ENCODE measurements around the gene MAP4K1. TPM values are rescaled to one million over a fixed set of nuclear protein-coding genes. Genes with fewer than 3 reads are reported as not detected.

Gene MAP4K1
- polyA plus RNA-seq, 2 of the 4 experiments (the other 2 are of a cell fraction): 1.2 to 2.6 TPM

DNA sequence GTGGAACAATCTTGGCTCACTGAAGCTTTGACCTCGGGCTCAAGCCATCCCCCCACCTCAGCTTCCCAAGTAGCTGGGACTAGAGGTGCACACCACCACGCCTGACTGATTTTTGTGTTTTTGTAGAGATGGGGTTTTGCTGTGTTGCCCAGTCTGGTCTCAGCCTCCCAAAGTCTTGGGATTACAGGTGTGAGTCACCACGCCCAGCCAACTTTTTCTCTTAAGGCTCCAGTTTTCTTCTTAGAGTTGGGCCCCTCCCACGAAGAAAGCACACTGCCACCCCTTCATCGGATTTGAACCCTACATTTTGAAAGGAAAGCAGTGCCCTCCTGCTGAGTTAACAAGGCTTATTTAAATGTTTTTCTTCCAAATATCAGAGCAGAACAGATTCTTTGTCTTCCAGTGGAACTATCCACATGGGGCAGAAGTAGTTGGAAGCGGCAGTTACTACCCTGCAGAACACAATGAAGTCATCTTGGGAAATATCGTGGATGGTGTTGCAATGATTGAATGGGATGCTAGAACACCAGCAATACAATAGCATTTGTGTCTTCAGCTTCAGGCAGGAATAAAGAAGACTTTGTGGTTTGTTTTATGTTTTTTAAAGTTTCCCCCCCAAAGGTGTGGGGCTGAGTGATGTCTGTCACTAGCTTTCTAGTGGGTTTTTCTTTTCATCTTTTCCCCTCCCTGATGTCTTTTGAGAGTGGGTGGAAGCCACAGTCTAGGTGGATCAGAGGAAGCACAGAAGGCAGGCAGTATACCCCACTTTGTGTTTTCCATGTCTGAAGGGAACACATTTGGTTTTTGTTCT, 38.6 kb upstream of the MAP4K1 start:
- CTCF ChIA-PET: interaction anchor here (0.8 to 20.1 kb wide), 10 partner anchors 8 to 211 kb away, joined by 3 to 336 read pairs (median 6); partner anchors contain the start of gene ACTN4
- peak; percentile 87 for FAIRE-seq
- 60% methylated on average over 7 of the region's 7 CpGs for WGBS (ENCODE audit: missing lambda C conversion rate)
- H3K4me3 ChIP-seq: no peak overlapping the region
- ATAC-seq: no peak
- H3K27ac ChIP-seq: peak overlapping the region; percentile 87 to 91
- no peaks in the 10 kb centered on the region for H3K9me3 ChIP-seq
- peak in 1 of 2 experiments; percentile 79 for DNase-seq (ENCODE audit: low read depth in 1 of 2, low spot score in 1 of 2)
- POLR2A ChIA-PET: interaction anchor here (1.4 to 4.6 kb wide), 4 partner anchors 8 to 193 kb away, joined by 3 to 47 read pairs (median 21); partner anchors contain the start of gene ACTN4
- peak overlapping the region; percentile 83 for H3K4me2 ChIP-seq
- H3K4me1 ChIP-seq: peaks cover 98% of the 10 kb centered on the region
- TF ChIP-seq NFE2L2 (conservative IDR thresholded peaks at IDR 0.05; ENCODE audit: low read length): no peak
- peak; percentile 34; the same call in 1 of the 2 replicates for TF ChIP-seq HOXA7 (CRISPR knock-in tag; IDR thresholded peaks at IDR 0.05)
- TF ChIP-seq HOXB13 (CRISPR knock-in tag; IDR thresholded peaks at IDR 0.05; ENCODE audit: low read depth): peak; percentile 55
- TF ChIP-seq ESRRA (IDR thresholded peaks at IDR 0.05; ENCODE audit: borderline replicate concordance, low read length): no peak
- no peak for TF ChIP-seq GATA3 (IDR thresholded peaks at IDR 0.05; ENCODE audit: borderline replicate concordance)
- no peak; a peak in 1 of 5 replicates for TF ChIP-seq EP300 (IDR thresholded peaks at IDR 0.05)
- TF ChIP-seq HDAC2 (IDR thresholded peaks at IDR 0.05): no peak
- no peak for TF ChIP-seq MAZ (IDR thresholded peaks at IDR 0.05; ENCODE audit: borderline replicate concordance, low read depth, low read length)
- TF ChIP-seq CTCF (IDR thresholded peaks at IDR 0.05): no peak
- no peak for TF ChIP-seq NPAS2 (CRISPR knock-in tag; IDR thresholded peaks at IDR 0.05; ENCODE audit: borderline replicate concordance)
- no peak for TF ChIP-seq RCOR1 (IDR thresholded peaks at IDR 0.05; ENCODE audit: low read depth, low read length)
- no peak for TF ChIP-seq ZNF302 (CRISPR knock-in tag; IDR thresholded peaks at IDR 0.05)
- TF ChIP-seq MAFK (IDR thresholded peaks at IDR 0.05; ENCODE audit: partially characterized antibody): no peak
- peak; percentile 93 to 96; a peak in 3 of 4 replicates for TF ChIP-seq CEBPB (IDR thresholded peaks at IDR 0.05)
- no peak for TF ChIP-seq FOSL2 (IDR thresholded peaks at IDR 0.05)
- TF ChIP-seq FOSL2 (CRISPR knock-in tag; IDR thresholded peaks at IDR 0.05): peak; percentile 75
- TF ChIP-seq CBX8 (IDR thresholded peaks at IDR 0.05): no peak
- no peak for TF ChIP-seq EHMT2 (IDR thresholded peaks at IDR 0.05; ENCODE audit: low read depth)
- TF ChIP-seq FOXS1 (CRISPR knock-in tag; IDR thresholded peaks at IDR 0.05): no peak
- TF ChIP-seq JUNB (IDR thresholded peaks at IDR 0.05): no peak
- no peak for TF ChIP-seq KDM1A (IDR thresholded peaks at IDR 0.05; ENCODE audit: low read depth)
- peak in 1 of 2 experiments; percentile 49; a peak in 2 of 5 replicates for TF ChIP-seq JUN (IDR thresholded peaks at IDR 0.05)
- TF ChIP-seq ELK1 (IDR thresholded peaks at IDR 0.05; ENCODE audit: low read depth, low read length): no peak
- TF ChIP-seq, protein P1, sequence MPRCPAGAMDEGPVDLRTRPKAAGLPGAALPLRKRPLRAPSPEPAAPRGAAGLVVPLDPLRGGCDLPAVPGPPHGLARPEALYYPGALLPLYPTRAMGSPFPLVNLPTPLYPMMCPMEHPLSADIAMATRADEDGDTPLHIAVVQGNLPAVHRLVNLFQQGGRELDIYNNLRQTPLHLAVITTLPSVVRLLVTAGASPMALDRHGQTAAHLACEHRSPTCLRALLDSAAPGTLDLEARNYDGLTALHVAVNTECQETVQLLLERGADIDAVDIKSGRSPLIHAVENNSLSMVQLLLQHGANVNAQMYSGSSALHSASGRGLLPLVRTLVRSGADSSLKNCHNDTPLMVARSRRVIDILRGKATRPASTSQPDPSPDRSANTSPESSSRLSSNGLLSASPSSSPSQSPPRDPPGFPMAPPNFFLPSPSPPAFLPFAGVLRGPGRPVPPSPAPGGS (IDR thresholded peaks at IDR 0.05): no peak
- no peak for TF ChIP-seq CBX2 (IDR thresholded peaks at IDR 0.05; ENCODE audit: borderline replicate concordance, low read depth)
- 0 out of 5 replicates have a peak, but pooled peaks of 1 of the 2 experiments have one; percentile 12 for TF ChIP-seq RAD21 (conservative IDR thresholded peaks at IDR 0.05 in 1 of 2, IDR thresholded peaks at IDR 0.05 in 1 of 2)
- no peak for TF ChIP-seq MYC (IDR thresholded peaks at IDR 0.05; ENCODE audit: borderline replicate concordance, low read length)
- TF ChIP-seq KDM5A (IDR thresholded peaks at IDR 0.05): no peak
- peak; percentile 13 for TF ChIP-seq ATOH8 (CRISPR knock-in tag; IDR thresholded peaks at IDR 0.05; ENCODE audit: low read depth)
- TF ChIP-seq HOXB5 (CRISPR knock-in tag; IDR thresholded peaks at IDR 0.05): peak; percentile 35; the same call in 1 of the 2 replicates
- peak; percentile 64 for TF ChIP-seq EHF (CRISPR knock-in tag; IDR thresholded peaks at IDR 0.05)
- peak; percentile 51; the same call in 1 of the 2 replicates for TF ChIP-seq POLR2AphosphoS2 (conservative IDR thresholded peaks at IDR 0.05; ENCODE audit: low read length)
- TF ChIP-seq CHD2 (IDR thresholded peaks at IDR 0.05; ENCODE audit: low read length, partially characterized antibody): no peak
- TF ChIP-seq FOSB (CRISPR knock-in tag; IDR thresholded peaks at IDR 0.05): no peak
- no peak for TF ChIP-seq NR3C1 (IDR thresholded peaks at IDR 0.05)
- TF ChIP-seq RFX5 (IDR thresholded peaks at IDR 0.05): no peak
- no peak for TF ChIP-seq SREBF2 (IDR thresholded peaks at IDR 0.05)
